HUES48 (cell line): ENCODE results near the gene DPEP2NB.
A peak's percentile ranks its signal among the peaks of the same experiment; 100 is the strongest.
"Not testable (repeated sequence)": the region's sequence is repeated elsewhere in the genome, so short reads cannot be mapped to it uniquely, and the experiment has no call there.

Experiments used
- H3K27ac ChIP-seq: one replicate; pipeline ENCODE4 v1.7.0; 2013; ENCODE audit warnings: low read depth, low read length, inconsistent platforms
- H3K27me3 ChIP-seq: 2 replicates; pipeline ENCODE4 v1.6.1; 2013; ENCODE audit warnings: mild to moderate bottlenecking, low read length; ENCODE audit not compliant: control insufficient read depth, insufficient read depth
- H3K36me3 ChIP-seq: 2 replicates; pipeline ENCODE4 v1.6.1; 2013; ENCODE audit warnings: low read length; ENCODE audit not compliant: control insufficient read depth, insufficient read depth
- H3K4me1 ChIP-seq: 2 replicates; pipeline ENCODE4 v1.6.1; 2013; ENCODE audit warnings: mild to moderate bottlenecking, low read length; ENCODE audit not compliant: control insufficient read depth, insufficient read depth
- H3K4me3 ChIP-seq: 2 replicates; pipeline ENCODE4 v1.5.1; 2013; ENCODE audit warnings: mild to moderate bottlenecking, low read depth, low read length
- H3K9ac ChIP-seq: 2 replicates; pipeline ENCODE4 v1.6.1; 2013; ENCODE audit warnings: mild to moderate bottlenecking, low read depth, low read length, moderate library complexity
- H3K9me3 ChIP-seq: 2 replicates; pipeline ENCODE4 v1.6.1; 2013; ENCODE audit warnings: low read length; ENCODE audit not compliant: control insufficient read depth, insufficient read depth

DPEP2NB gene

DNA sequence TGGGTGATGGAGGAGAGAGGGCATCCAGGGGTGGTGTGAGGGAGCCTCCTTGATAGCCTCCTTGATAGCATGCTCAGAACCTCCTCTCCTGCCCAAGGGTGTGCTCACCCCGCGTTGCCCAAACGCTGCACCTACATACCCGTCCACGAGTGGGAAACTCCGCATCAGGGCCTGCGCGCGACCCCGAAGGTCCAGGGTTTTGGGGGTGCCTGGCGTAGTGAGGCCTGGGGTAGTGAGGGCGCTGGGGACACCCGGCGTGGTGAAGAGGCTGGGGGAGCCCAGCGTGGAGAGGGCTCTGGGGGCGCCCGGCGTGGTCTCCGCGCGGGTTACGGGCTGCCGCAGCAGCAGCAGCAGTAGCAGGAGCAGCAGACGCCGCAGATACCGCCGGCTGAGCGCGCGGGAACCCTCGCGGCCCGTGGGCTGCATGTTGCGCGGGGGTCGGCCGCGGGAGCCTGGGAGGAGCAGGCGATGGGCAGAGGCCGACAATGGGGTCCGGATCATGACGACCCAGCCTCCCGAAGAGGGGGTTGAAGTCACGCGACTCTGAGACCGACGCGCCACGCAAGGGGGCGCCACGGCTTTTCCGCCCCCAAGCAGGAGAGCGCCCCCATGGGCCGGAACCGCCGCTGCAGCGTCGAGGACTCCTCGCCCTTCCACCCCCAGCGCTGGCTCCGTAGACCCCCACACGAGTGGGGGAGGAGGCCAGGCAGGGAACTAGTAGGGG, 35.6 kb downstream of the DPEP2NB start, which contains the start of gene DPEP3:
TSS of gene DPEP3 (minus strand) at position 545 of the 724 bp plus-strand sequence. CDS start at position 426, 119 bp downstream.
- H3K27ac ChIP-seq = no peak within 1 kb of the TSS
- no peaks in the 10 kb centered on the region for H3K4me1 ChIP-seq
- H3K36me3 ChIP-seq = no peaks in the 10 kb centered on the region
- no peaks in the 10 kb centered on the region for H3K9me3 ChIP-seq
- H3K4me3 ChIP-seq = no peak within 1 kb of the TSS
- H3K9ac ChIP-seq = no peak within 1 kb of the TSS
- H3K27me3 ChIP-seq = no peaks in the 10 kb centered on the region

DNA sequence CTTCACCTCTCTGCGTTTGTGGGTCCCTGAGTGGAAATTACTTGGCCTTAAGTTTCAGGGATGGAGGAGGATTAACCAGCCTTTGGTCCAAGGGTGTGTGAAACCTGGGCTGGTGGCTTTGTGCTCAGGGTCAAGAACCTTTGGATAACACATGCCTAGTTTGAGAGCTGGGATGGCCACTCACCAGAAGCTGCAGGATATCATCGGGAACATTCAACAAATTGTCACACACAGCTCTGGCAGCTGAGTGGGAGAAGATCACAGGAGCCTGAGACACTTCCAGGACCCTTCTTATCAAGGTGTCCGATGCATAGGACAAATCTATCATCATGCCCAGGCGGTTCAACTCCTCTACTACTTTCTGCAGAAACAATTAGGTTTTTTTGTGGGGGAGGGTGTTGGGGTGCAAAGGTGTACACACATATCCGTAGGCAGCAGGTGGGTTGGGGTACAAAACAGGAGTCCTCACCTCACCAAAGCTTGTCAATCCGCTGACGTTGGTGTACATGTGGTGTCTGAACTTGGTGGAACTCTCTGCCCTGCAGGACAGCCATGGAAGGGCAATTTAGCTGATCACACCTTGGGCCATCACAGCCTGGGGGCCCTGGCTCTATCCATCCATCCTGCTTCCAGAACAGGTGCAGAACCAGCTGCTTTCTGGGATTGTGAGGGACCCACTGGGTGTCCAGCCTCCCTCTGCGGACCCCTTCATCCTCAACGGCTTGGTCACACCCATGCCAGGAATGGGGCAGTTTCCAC, 38.1 kb downstream of the DPEP2NB start:
- Histone ChIP-seq H3K36me3 (no peaks in the 10 kb centered on the region), H3K4me3 (no peak overlapping the region), H3K9me3 (no peaks in the 10 kb centered on the region), H3K27ac (no peak overlapping the region), H3K9ac (no peak overlapping the region), H3K4me1 (no peaks in the 10 kb centered on the region), H3K27me3 (no peaks in the 10 kb centered on the region)

- Histone ChIP-seq H3K27ac (no peak overlapping the region), H3K9me3 (no peaks in the 10 kb centered on the region), H3K4me1 (no peaks in the 10 kb centered on the region), H3K4me3 (no peak overlapping the region), H3K9ac (no peak overlapping the region), H3K36me3 (no peaks in the 10 kb centered on the region), H3K27me3 (no peaks in the 10 kb centered on the region)
These were observed 38.7 kb downstream of the DPEP2NB start for GRCh38 chr16:67977005-67977404.

- Histone ChIP-seq H3K27me3 (no peaks in the 10 kb centered on the region), H3K27ac (no peak overlapping the region), H3K9me3 (no peaks in the 10 kb centered on the region), H3K4me3 (no peak overlapping the region), H3K9ac (no peak overlapping the region), H3K36me3 (no peaks in the 10 kb centered on the region), H3K4me1 (no peaks in the 10 kb centered on the region)
These were observed 39.5 kb downstream of the DPEP2NB start for GRCh38 chr16:67976205-67976604.

- H3K4me1 ChIP-seq = no peaks in the 10 kb centered on the region
- no peak overlapping the region for H3K4me3 ChIP-seq
- H3K36me3 ChIP-seq = no peaks in the 10 kb centered on the region
- H3K9ac ChIP-seq = no peak overlapping the region
- no peaks in the 10 kb centered on the region for H3K9me3 ChIP-seq
- H3K27ac ChIP-seq = no peak overlapping the region
- no peaks in the 10 kb centered on the region for H3K27me3 ChIP-seq
These were observed 40.2 kb downstream of the DPEP2NB start for GRCh38 chr16:67975321-67976105.

DNA sequence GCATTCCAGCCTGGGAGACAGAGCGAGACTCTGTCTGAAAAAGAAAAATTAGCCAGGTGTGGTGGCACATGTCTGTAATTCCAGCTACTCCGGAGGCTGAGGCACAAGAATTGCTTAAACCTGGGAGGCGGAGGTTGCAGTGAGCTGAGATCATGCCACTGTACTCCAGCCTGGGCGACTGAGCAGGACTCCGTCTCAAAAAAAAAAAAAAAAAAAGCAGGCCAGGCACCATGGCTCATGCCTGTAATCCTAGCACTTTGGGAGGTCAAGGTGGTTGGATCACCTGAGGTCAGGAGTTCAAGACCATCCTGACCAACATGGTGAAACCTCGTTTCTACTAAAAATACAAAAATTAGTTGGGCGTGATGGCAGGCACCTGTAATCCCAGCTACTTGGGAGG, 43.4 kb downstream of the DPEP2NB start:
- not testable (repeated sequence) for H3K27me3 ChIP-seq, H3K9me3 ChIP-seq, H3K4me1 ChIP-seq, H3K27ac ChIP-seq, H3K9ac ChIP-seq, H3K36me3 ChIP-seq, H3K4me3 ChIP-seq

- Histone ChIP-seq H3K9me3 (no peaks in the 10 kb centered on the region), H3K4me1 (peaks cover 19% of the 10 kb centered on the region), H3K4me3 (no peak overlapping the region), H3K27ac (no peak overlapping the region), H3K27me3 (no peaks in the 10 kb centered on the region), H3K9ac (no peak overlapping the region), H3K36me3 (no peaks in the 10 kb centered on the region)
These were observed 44.6 kb downstream of the DPEP2NB start for GRCh38 chr16:67971111-67971510.

DNA sequence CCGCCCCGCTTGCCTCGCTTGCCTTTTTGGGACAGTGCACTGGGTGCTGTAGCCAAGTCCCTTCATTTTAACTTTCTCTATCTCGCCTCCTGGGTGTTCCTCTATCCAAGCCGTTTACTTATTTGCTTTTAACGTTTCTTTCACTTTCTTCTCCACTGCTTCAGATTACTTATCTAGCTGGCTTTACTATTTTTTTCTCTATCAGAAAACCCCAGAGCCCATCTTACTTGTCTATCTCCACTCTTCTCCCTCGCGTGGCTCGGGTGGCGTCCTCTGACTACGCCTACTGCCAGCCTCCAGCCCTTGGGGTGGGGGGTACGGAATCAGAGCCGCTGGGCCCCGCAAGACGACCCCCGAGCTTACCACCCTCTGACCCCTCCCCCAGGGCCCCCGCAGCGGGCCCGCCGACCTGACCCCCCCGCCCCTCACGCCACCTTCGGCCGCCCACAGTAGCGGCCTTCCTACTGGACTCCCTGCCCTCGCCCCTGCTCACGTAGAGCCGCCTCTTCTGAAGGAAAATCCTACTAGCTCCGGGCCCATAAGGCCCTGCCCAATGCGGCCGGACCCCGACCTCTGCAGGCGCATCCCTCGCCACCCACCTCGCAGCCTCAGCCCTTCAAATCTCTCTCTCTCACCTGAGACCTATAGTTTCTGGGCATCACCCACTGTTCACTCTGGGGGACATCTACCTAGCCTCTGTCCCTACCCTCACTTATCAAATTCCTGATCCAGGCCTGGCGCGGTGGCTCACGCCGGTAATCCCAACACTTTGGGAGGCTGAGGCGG, 46.3 kb downstream of the DPEP2NB start:
- H3K9ac ChIP-seq = no peak overlapping the region
- H3K9me3 ChIP-seq = no peaks in the 10 kb centered on the region
- peaks cover 19% of the 10 kb centered on the region for H3K4me1 ChIP-seq
- H3K4me3 ChIP-seq = peak overlapping the region; percentile 76; the same call in 1 of the 2 replicates
- no peaks in the 10 kb centered on the region for H3K27me3 ChIP-seq
- H3K27ac ChIP-seq = no peak overlapping the region
- H3K36me3 ChIP-seq = 0 out of 2 replicates have a peak, but pooled peaks cover 2% of the 10 kb centered on the region

DNA sequence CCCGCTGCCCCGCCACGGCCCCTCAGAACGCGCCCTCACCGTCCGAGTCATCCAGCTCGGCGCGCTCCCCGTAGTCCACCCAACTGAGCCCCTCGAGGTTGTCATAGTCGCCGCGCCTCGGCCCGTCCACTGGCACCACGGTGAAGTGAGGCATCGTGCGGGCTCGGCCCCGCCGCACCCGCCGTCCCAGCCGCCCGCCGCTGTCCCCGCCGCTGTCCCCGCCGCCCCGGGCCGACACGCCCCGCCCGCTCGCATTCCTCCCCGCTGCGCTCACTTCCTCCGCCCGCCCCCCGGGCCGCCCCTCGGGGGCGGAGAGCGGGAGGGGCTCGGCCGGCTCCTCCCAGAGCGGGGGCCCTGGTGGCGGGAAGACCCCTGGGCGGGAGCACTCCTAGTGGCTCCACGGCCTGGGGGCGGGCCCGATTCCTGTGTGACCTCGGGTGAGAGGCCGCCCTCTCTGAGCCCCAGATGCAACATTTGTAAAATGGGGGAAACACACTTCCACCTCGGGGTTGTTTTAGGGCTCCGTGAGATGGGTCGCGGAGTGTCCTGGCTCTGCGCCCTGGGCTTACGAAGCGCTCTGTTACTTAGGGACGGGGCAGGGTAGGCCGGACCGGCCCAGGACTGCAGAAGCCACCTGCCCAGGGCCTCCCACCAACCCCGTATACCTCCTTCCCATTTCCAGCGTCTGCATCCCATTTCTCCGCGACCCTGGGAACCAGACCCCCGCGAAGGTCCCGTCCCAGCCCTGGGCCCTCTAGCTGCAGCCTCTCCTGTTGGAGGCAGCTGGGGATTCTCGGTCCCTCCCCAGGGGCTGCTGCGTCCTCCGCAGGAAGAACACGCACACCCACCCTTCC, 47.1 kb downstream of the DPEP2NB start, which contains the start of gene SLC12A4:
TSS of gene SLC12A4 (minus strand) at position 238 of the 854 bp plus-strand sequence. CDS start at position 154, 84 bp downstream.
- Histone ChIP-seq H3K9ac (peak within 1 kb of the TSS; percentile 39), H3K27ac (peak within 1 kb of the TSS; percentile 64), H3K9me3 (no peaks in the 10 kb centered on the region), H3K4me3 (peak within 1 kb of the TSS; percentile 76), H3K27me3 (no peaks in the 10 kb centered on the region), H3K36me3 (0 out of 2 replicates have a peak, but pooled peaks cover 2% of the 10 kb centered on the region), H3K4me1 (peaks cover 19% of the 10 kb centered on the region)
